Measurements from ENCODE around the gene HOMEZ. TPM values are rescaled to one million over a fixed set of nuclear protein-coding genes. Genes with fewer than 3 reads are reported as not detected.
A peak's percentile ranks its signal among the peaks of the same experiment; 100 is the strongest.

The HOMEZ gene
- total and polyA plus RNA-seq, 2 donors (not counting 3 experiments of a cell fraction or from before 2014, with no cell fraction given): 11.3 to 16.8 TPM

DNA sequence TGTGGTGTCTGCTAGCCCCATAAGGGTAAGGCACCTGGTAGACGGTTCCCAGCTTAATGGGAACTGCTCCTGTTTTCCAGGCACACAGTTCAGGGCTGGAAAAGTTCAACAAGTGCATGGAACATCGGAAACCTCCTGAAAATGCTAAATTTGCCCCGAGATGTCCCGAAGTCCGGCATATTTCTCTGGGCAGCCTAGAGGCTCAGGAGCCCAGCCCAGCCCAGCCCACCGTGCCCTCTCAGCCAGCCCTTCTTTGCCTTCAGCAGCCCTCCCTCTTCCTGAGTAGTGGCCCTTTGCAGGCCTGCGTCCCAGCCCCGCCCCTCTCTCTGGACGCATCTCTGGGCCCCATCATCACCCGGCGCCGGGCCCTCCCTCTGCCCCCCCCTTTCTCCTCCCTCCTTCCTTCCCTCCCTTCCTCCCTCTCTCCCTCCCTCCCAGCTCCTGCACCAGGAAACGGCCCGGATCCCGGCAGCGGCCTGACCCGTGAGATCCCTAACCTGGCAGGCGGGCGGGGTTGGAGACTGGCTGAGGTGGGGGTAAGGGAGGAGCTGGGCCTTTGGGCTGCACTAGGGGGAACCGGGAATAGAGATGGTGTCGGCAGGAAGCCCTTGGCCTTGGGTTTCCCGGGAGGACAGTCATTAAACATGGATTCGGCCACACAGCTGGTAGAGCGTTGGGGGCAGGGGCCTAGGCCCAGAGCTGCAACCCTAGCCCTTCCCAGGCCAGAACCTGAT is 20.6 kb upstream of the HOMEZ start, which contains the start of gene BCL2L2:
TSS of gene BCL2L2 (plus strand) at position 422 of the 734 bp plus-strand sequence. CDS start 935 bp downstream, outside the sequence.
- FAIRE-seq (peak; percentile 97), DNase-seq (ENCODE audit: low read depth, low spot score) (peak; percentile 92)
- Histone ChIP-seq H3K4me1 (ENCODE audit: control insufficient read depth, extremely low read depth, insufficient read depth, low read length) (peaks cover 27% of the 10 kb centered on the region), H3K9ac (replicated peaks; ENCODE audit: extremely low read depth, insufficient read depth, low read length) (peak within 1 kb of the TSS; percentile 85), H3K9me3 (replicated peaks; ENCODE audit: control insufficient read depth, insufficient read depth, low read length) (no peaks in the 10 kb centered on the region), H3K27ac (ENCODE audit: insufficient read depth, low read depth, low read length) (peak within 1 kb of the TSS; percentile 78), H3K4me2 (ENCODE audit: insufficient read depth, low read length) (peak within 1 kb of the TSS; percentile 90), H3K79me2 (ENCODE audit: control insufficient read depth, insufficient read depth, low read length) (peaks cover 43% of the 10 kb centered on the region), H3K36me3 (ENCODE audit: control insufficient read depth in 2 of 2, extremely low read depth in 1 of 2, insufficient read depth in 2 of 2, low read length in 2 of 2) (peaks cover 0 to 12% of the 10 kb centered on the region in 2 experiments), H3K9me1 (replicated peaks; ENCODE audit: control insufficient read depth, extremely low read depth, insufficient read depth, low read length) (no peaks in the 10 kb centered on the region), H4K20me1 (replicated peaks; ENCODE audit: control insufficient read depth, extremely low read depth, insufficient read depth, low read length) (no peaks in the 10 kb centered on the region), H3K27me3 (ENCODE audit: control insufficient read depth in 2 of 2, insufficient read depth in 2 of 2, low read length in 2 of 2) (no peaks in the 10 kb centered on the region), H3K4me3 (replicated peaks in 1 of 3; ENCODE audit: insufficient read depth in 1 of 3, low read depth in 1 of 3, low read length in 3 of 3) (peak within 1 kb of the TSS; percentile 84 to 92 (median 89)), H2AFZ (ENCODE audit: low read depth, low read length) (peak within 1 kb of the TSS; percentile 95)
- intact Hi-C loops (cut with micrococcal nuclease): loop anchor here (1.0 kb wide), 1 partner anchor 15 kb away; the partner anchor contains the start of gene PABPN1
- ChIA-PET POLR2A (interaction anchor here (1.0 to 1.2 kb wide), 2 partner anchors 14 to 18 kb away, joined by 3 to 6 read pairs; partner anchors contain the start of gene PABPN1), CTCF (interaction anchor here (0.8 to 3.2 kb wide), 5 partner anchors 15 to 229 kb away, joined by 3 to 17 read pairs (median 3); partner anchors contain the start of gene PABPN1)
- no TSS peak for BruUV-seq (replicated peaks)
- dilution Hi-C loops (cut with MboI; ENCODE audit: extremely low pct_ligation_motif_present, low sequenced_read_pairs): no loop called here
- TF ChIP-seq POLR2AphosphoS5 (IDR thresholded peaks at IDR 0.05; ENCODE audit: insufficient read depth, low read depth, low read length) (peak; percentile 80), POLR2A (IDR thresholded peaks at IDR 0.05; ENCODE audit: low read depth, low read length) (peak; percentile 75), FOS (IDR thresholded peaks at IDR 0.05; ENCODE audit: borderline replicate concordance, insufficient read depth, low read length) (no peak)

DNA sequence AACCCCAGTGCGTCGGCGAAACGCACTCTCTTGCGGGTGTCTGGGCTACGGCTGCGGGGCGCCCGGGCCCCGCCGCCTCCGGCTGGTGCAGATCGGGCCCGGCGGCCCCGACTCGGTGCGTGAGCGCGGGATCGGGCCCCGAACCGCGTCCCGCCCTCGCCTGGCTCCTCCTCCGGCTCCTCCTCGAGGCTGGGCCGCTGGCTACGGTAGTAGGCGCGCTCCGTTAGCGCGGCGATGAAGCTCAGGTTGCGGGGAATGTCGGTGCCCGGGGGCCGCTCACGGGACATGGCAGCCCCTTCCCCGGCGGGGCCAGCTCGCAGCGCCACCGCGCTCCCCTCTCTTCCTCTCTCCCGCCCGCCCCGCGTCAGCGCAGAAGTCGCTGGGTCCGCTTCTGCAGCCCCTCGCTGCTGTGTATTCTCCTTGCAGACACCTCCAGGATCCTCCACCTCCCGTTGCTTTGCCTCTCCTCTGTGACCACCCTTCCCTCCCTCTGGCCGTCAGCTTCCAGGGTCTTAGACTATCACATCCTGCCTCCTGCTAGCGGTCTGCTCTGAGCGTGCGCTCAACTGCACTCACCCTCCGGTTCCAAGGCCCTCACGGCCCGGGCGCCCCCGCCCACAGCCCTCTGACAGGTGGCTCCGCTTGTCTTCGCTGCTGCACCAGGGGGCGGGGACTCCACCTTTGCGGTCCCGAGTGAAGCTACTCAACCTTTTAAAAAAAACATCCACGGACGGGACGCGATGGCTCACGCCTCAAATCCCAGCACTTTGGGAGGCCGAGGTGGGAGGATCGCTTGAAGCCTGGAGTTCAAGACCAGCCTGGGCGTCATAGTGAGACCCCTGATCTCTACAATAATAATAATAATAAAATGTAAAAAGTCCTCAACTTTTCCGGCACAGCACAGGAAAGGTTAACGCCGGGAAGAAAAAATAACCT is 16.6 kb upstream of the HOMEZ start, which contains the start of gene PPP1R3E:
TSS of gene PPP1R3E (minus strand) at position 570 of the 936 bp plus-strand sequence. CDS start at position 287, 283 bp downstream.
- Histone ChIP-seq H4K20me1 (replicated peaks; ENCODE audit: control insufficient read depth, extremely low read depth, insufficient read depth, low read length) (no peaks in the 10 kb centered on the region), H3K4me2 (ENCODE audit: insufficient read depth, low read length) (peak within 1 kb of the TSS; percentile 78), H3K4me3 (replicated peaks in 1 of 3; ENCODE audit: insufficient read depth in 1 of 3, low read depth in 1 of 3, low read length in 3 of 3) (peak within 1 kb of the TSS; percentile 45 to 53 (median 51)), H3K79me2 (ENCODE audit: control insufficient read depth, insufficient read depth, low read length) (peaks cover 11% of the 10 kb centered on the region), H3K27me3 (ENCODE audit: control insufficient read depth in 2 of 2, insufficient read depth in 2 of 2, low read length in 2 of 2) (no peaks in the 10 kb centered on the region), H3K4me1 (ENCODE audit: control insufficient read depth, extremely low read depth, insufficient read depth, low read length) (peaks cover 23% of the 10 kb centered on the region), H3K27ac (ENCODE audit: insufficient read depth, low read depth, low read length) (peak within 1 kb of the TSS; percentile 38), H3K36me3 (ENCODE audit: control insufficient read depth in 2 of 2, extremely low read depth in 1 of 2, insufficient read depth in 2 of 2, low read length in 2 of 2) (no peaks in the 10 kb centered on the region), H3K9me3 (replicated peaks; ENCODE audit: control insufficient read depth, insufficient read depth, low read length) (no peaks in the 10 kb centered on the region), H3K9me1 (replicated peaks; ENCODE audit: control insufficient read depth, extremely low read depth, insufficient read depth, low read length) (no peaks in the 10 kb centered on the region), H2AFZ (ENCODE audit: low read depth, low read length) (peak within 1 kb of the TSS; percentile 93), H3K9ac (replicated peaks; ENCODE audit: extremely low read depth, insufficient read depth, low read length) (peak within 1 kb of the TSS; percentile 66)
- POLR2A ChIA-PET: interaction anchor here (2.0 kb wide), 1 partner anchor 19 kb away, joined by 13 read pairs; the partner anchor contains the start of gene PABPN1
- no TSS peak for BruUV-seq (replicated peaks)
- peak; percentile 58 for TF ChIP-seq POLR2AphosphoS5 (IDR thresholded peaks at IDR 0.05; ENCODE audit: insufficient read depth, low read depth, low read length)
- no peak for TF ChIP-seq GATA2 (IDR thresholded peaks at IDR 0.05; ENCODE audit: insufficient read depth, insufficient read length, low read depth, low read length)
- peak; percentile 88 for TF ChIP-seq POLR2A (IDR thresholded peaks at IDR 0.05; ENCODE audit: low read depth, low read length)
- FAIRE-seq: peak; percentile 57
- DNase-seq (ENCODE audit: low read depth, low spot score): peak; percentile 60
- CTCF ChIA-PET: interaction anchor here (1.1 to 4.0 kb wide), 8 partner anchors 13 to 225 kb away, joined by 3 to 53 read pairs (median 13); partner anchors contain the start of genes HOMEZ and PABPN1
- dilution Hi-C loops (cut with MboI; ENCODE audit: extremely low pct_ligation_motif_present, low sequenced_read_pairs) (no loop called here), intact Hi-C loops (cut with micrococcal nuclease) (no loop called here)

Measured in endothelial cell of umbilical vein (primary cell).